ENCODE data around the gene MDFIC.

MDFIC gene

GRCh38 chr7:115040057-115040456, 118.2 kb downstream of the MDFIC start:
- DNase-seq (ENCODE audit: low spot score), result no peak

GRCh38 chr7:115040495-115040894, 118.6 kb downstream of the MDFIC start:
- DNase-seq (ENCODE audit: low spot score), result no peak

GRCh38 chr7:115042596-115042995, 120.7 kb downstream of the MDFIC start:
- no peak for DNase-seq (ENCODE audit: low spot score)

DNA sequence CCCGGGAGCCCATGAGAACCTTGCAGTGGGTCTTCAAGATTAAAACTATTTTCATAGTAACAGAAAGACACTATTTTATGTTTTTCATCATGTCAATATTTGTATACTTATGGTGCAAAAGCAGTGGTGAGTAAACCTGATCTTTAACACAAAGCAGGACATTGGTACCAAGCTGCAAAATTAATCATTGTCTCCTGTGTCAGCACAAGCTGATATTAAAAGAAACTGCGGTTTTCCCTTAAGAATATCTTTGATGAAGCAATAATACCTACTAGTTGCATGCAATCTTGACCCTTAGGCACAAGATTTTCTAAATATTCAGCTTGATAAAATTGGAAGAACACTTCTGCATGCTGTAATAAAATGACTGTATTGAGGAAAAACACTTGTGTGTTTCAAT, 121.7 kb downstream of the MDFIC start:
- DNase-seq (ENCODE audit: low spot score), result no peak

DNA sequence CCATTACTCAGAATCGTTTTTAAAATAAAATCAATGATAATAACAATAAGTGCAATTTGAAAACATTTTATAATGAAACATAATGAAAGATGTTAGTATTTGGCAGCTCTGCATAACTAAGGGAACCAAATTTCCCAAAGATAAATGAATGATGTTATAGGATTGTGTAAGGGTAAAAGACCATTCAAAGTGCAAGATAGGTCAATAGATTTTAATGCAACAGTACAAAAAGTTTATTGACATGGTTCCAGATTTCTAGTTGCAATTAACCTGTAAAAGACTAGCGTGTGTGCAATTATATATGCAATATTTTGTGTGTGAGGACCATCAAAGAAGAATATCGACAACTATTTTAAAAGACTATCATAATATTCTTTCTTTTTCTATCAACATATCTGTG, 122.3 kb downstream of the MDFIC start:
- no peak for DNase-seq (ENCODE audit: low spot score)

- DNase-seq (ENCODE audit: low spot score), result no peak
Observed at GRCh38 chr7:115047958-115048720, 126.2 kb downstream of the MDFIC start.

- DNase-seq (ENCODE audit: low spot score), result no peak
Observed at GRCh38 chr7:115052706-115053105, 130.8 kb downstream of the MDFIC start.

- no peak for DNase-seq (ENCODE audit: low spot score)
Observed at GRCh38 chr7:115054478-115055065, 132.7 kb downstream of the MDFIC start.

GRCh38 chr7:115056019-115056418, 134.1 kb downstream of the MDFIC start:
- no peak for DNase-seq (ENCODE audit: low spot score)

DNA sequence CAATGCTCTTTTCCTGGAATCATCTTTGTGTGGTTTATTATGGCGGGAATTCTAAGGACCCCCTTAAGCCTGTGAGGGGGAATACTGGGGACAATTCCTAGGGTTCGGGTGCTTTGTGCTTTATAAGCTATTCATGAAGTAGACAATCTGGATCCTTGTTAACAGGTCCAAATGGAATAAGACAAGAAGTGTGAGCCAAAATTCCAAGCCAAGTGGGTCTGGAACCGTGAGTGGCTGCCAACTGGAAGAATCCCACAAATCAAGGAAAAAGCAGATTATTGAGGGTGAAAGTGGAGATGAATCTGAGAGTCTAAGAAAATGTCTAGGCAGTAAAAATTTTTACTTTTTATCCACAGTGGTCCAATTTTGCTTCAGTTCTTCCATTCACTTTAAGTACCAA, 136.8 kb downstream of the MDFIC start:
- no peak for DNase-seq (ENCODE audit: low spot score)

- DNase-seq (ENCODE audit: low spot score), result no peak
Observed at GRCh38 chr7:115059321-115059720, 137.4 kb downstream of the MDFIC start.

DNA sequence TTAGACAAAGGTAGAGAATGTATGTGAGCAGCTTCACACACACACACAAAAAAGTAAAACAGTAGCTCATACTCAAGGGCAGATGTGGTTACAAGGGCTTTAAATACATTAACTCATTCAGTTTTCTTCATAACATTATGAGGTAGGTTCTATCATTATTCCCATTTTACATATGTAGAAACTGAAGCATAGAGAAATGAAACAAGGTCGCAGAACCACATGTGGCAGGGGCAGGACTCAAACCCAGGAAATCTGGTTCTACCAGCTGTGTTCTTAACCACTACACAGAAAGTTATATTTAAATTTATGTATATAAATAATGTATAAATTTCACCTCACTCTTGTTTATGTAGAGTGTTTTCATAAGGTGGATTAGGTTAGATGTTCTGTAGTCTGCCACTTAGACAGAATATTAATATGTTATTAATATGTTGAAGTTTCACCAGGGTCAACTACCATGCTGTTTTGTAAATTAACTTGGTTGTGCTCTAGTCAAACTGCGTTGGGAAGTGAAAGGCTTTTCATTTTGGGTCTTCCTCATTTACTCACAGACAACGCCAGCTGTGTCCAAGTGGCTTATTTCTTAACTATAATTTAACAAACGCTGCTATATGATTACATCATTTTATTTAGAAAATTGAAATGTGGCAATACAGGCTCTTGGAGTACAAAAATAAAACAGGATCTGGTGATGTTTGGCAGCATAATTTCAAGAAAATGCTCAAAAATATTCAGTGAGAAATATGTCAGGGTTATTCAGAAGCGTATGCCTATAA, 138.4 kb downstream of the MDFIC start:
- DNase-seq (ENCODE audit: low spot score), result no peak

DNA sequence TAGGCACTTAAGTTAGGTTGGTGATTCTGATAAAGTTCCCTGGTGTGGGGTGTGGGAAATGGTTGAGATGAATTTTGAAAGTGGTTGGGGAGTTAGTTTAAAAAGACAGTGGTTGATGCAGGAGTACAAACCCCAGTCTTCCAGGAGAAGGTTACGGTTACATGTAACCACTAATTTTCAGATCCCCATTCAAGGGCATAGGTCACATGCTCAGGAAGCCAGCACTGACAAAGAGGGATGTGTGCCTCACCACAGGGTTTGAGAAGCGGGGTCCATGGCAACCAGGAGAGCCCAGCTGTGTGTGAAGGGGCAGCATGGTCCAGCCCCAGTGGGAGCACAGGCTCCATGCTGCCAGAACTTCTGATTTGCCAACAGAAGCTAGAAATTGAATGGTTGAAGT, 144.2 kb downstream of the MDFIC start:
- no peak for DNase-seq (ENCODE audit: low spot score)

- DNase-seq (ENCODE audit: low spot score), result no peak
Observed at GRCh38 chr7:115066634-115067033, 144.7 kb downstream of the MDFIC start.

DNA sequence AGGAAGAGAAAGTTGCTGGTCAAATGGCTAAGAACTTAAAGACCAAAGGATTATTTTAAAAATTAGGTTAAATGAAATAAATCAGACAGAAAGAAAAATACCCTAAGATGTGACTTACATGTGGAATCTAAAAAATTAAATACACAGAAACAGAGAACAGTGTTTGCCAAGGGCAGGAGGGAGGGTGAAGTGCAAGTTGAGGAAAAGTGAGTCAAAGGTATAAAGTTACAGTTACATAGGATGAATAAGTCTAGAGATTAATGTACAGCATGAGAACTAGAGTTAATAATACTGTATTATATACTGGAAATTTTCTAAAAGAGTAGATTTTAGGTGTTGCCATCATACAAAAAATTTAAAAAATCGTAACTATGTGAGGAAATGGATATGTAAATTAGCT, 146.3 kb downstream of the MDFIC start:
- no peak for DNase-seq (ENCODE audit: low spot score)
